ENCODE data around the gene TCEANC2. TPM values are rescaled to one million over a fixed set of nuclear protein-coding genes. Genes with fewer than 3 reads are reported as not detected.
A peak's percentile ranks its signal among the peaks of the same experiment; 100 is the strongest.

TCEANC2 gene
- total and polyA plus RNA-seq, 12 donors, result 1.3 to 12.5 (median 5.6) TPM

GRCh38 chr1:54120698-54121481 lies 67.5 kb downstream of the TCEANC2 start:
- no peaks in the 10 kb centered on the region for H3K27me3 ChIP-seq
- no peak for DNase-seq
- peaks cover 0 to 10% of the 10 kb centered on the region in 2 donors for H3K4me1 ChIP-seq (replicated peaks in 1 of 2)
- no peak overlapping the region for H3K27ac ChIP-seq
- intact Hi-C loops (cut with DNase I), result loop anchor here (5.0 to 10.0 kb wide), 3 partner anchors 154 to 371 kb away; partner anchors contain the start of gene SSBP3 (in 1 of the 2)
- WGBS, 4 donors, result 67 to 73% (median 72%) methylated on average over 33 of the region's 33 CpGs
- H3K36me3 ChIP-seq (replicated peaks in 1 of 2), result no peaks in the 10 kb centered on the region
- no peak for TF ChIP-seq CTCF (IDR thresholded peaks at IDR 0.05)
- TF ChIP-seq POLR2A (IDR thresholded peaks at IDR 0.05), result no peak
- no peaks in the 10 kb centered on the region for H3K9me3 ChIP-seq (replicated peaks in 1 of 3)
- peak overlapping the region in 1 of 4 donors; percentile 5 for H3K4me3 ChIP-seq

- no peaks in the 10 kb centered on the region for H3K9me3 ChIP-seq (replicated peaks in 1 of 3)
- peak overlapping the region in 1 of 4 donors; percentile 5 for H3K4me3 ChIP-seq
- intact Hi-C loops (cut with DNase I), result loop anchor here (5.0 to 10.0 kb wide), 3 partner anchors 153 to 371 kb away; partner anchors contain the start of gene SSBP3 (in 1 of the 2)
- H3K4me1 ChIP-seq (replicated peaks in 1 of 2), result peaks cover 0 to 10% of the 10 kb centered on the region in 2 donors
- H3K27me3 ChIP-seq, result no peaks in the 10 kb centered on the region
- H3K36me3 ChIP-seq (replicated peaks in 1 of 2), result no peaks in the 10 kb centered on the region
- TF ChIP-seq CTCF (IDR thresholded peaks at IDR 0.05) (peak; percentile 57 to 79 (median 68)), POLR2A (IDR thresholded peaks at IDR 0.05) (no peak)
- 9 to 55% (median 12%) methylated on average over 8 to 36 of the region's 36 CpGs for WGBS, 4 donors
- DNase-seq, result peak; percentile 68 to 90 (median 82)
- H3K27ac ChIP-seq, result no peak overlapping the region
These were observed 68.2 kb downstream of the TCEANC2 start for GRCh38 chr1:54121482-54122134.

GRCh38 chr1:54122135-54122751 lies 68.8 kb downstream of the TCEANC2 start:
- H3K4me1 ChIP-seq (replicated peaks in 1 of 2), result peaks cover 0 to 10% of the 10 kb centered on the region in 2 donors
- TF ChIP-seq POLR2A (IDR thresholded peaks at IDR 0.05) (no peak), CTCF (IDR thresholded peaks at IDR 0.05) (no peak)
- no peak for DNase-seq
- no peaks in the 10 kb centered on the region for H3K27me3 ChIP-seq
- intact Hi-C loops (cut with DNase I), result loop anchor here (5.0 to 10.0 kb wide), 3 partner anchors 153 to 370 kb away; partner anchors contain the start of gene SSBP3 (in 1 of the 2)
- no peak overlapping the region for H3K27ac ChIP-seq
- no peak overlapping the region for H3K4me3 ChIP-seq
- H3K9me3 ChIP-seq (replicated peaks in 1 of 3), result no peaks in the 10 kb centered on the region
- whole genome bisulfite sequencing, 4 donors, result 62 to 72% (median 66%) methylated on average over 11 to 14 of the region's 14 CpGs
- H3K36me3 ChIP-seq (replicated peaks in 1 of 2), result no peaks in the 10 kb centered on the region

GRCh38 chr1:54122992-54123391 lies 69.6 kb downstream of the TCEANC2 start:
- no peak for DNase-seq
- 91 to 100% (median 95%) methylated on average over 5 to 8 of the region's 8 CpGs for WGBS, 4 donors
- no peak for TF ChIP-seq POLR2A (IDR thresholded peaks at IDR 0.05)
- TF ChIP-seq CTCF (IDR thresholded peaks at IDR 0.05), result no peak
- no peaks in the 10 kb centered on the region for H3K27me3 ChIP-seq
- no peaks in the 10 kb centered on the region for H3K9me3 ChIP-seq (replicated peaks in 1 of 3)
- H3K27ac ChIP-seq, result no peak overlapping the region
- H3K36me3 ChIP-seq (replicated peaks in 1 of 2), result no peaks in the 10 kb centered on the region
- no peak overlapping the region for H3K4me3 ChIP-seq
- peaks cover 0 to 10% of the 10 kb centered on the region in 2 donors for H3K4me1 ChIP-seq (replicated peaks in 1 of 2)
- intact Hi-C loops (cut with DNase I), result loop anchor here (5.0 to 10.0 kb wide), 3 partner anchors 152 to 369 kb away; partner anchors contain the start of gene SSBP3 (in 1 of the 2)
